ENCODE results near the gene C2orf42. TPM values are rescaled to one million over a fixed set of nuclear protein-coding genes. Genes with fewer than 3 reads are reported as not detected.
A peak's percentile ranks its signal among the peaks of the same experiment; 100 is the strongest.

C2orf42 gene
- total and polyA plus RNA-seq, 10 of the 15 experiments (the other 5 are each of a cell fraction or from before 2014, with no cell fraction given): 5.5 to 19.8 (median 11.5) TPM

- intact Hi-C loops (cut with micrococcal nuclease; ENCODE audit: unreplicated experiment) (no loop called here), in situ Hi-C loops (cut with MboI) (loop anchor here (25.0 kb wide), 1 partner anchor 1736 kb away; no protein-coding TSS in a partner anchor)
- ChIA-PET SMC1A (ENCODE audit: uncharacterized antibody, unreplicated experiment) (interaction anchor here (0.6 to 14.6 kb wide), 15 partner anchors 15 to 210 kb away, joined by 3 to 311 read pairs (median 11); partner anchors contain the start of genes C2orf42, MXD1 and PCBP1), CTCF (interaction anchor here (0.6 to 5.8 kb wide), 12 partner anchors 10 to 210 kb away, joined by 3 to 54 read pairs (median 6); no protein-coding TSS in a partner anchor), RAD21 (ENCODE audit: unreplicated experiment) (interaction anchor here (1.0 to 14.2 kb wide), 16 partner anchors 7 to 209 kb away, joined by 3 to 234 read pairs (median 27); partner anchors contain the start of genes MXD1 and PCBP1), POLR2A (interaction anchor here (0.6 to 13.9 kb wide), 8 partner anchors 9 to 37 kb away, joined by 3 to 280 read pairs (median 6); partner anchors contain the start of gene PCBP1)
- WGBS (ENCODE audit: insufficient coverage, insufficient replicate concordance, low lambda C conversion rate, missing lambda C conversion rate): 86% methylated on average over 20 of the region's 20 CpGs
- H2AFZ ChIP-seq (ENCODE audit: control insufficient read depth, low read depth, low read length): no peak overlapping the region
- no TSS peak for BruUV-seq (replicated peaks)
- H3K79me2 ChIP-seq (ENCODE audit: control insufficient read depth, insufficient read depth, low read length): peaks cover 3% of the 10 kb centered on the region; the same call in 1 of the 2 replicates
- peaks cover 79% of the 10 kb centered on the region for H3K4me1 ChIP-seq (ENCODE audit: control insufficient read depth, insufficient read depth, low read length)
- H3K4me2 ChIP-seq (ENCODE audit: control insufficient read depth, insufficient read depth): peak overlapping the region; percentile 79
- no peaks in the 10 kb centered on the region for H3K27me3 ChIP-seq (replicated peaks in 1 of 2; ENCODE audit: control insufficient read depth in 2 of 2, insufficient read depth in 2 of 2, low read length in 1 of 2)
- H3K4me3 ChIP-seq: peak overlapping the region; percentile 42; the same call in 1 of the 2 replicates
- FAIRE-seq: no peak
- no peak for DNase-seq (ENCODE audit: low read depth, low spot score)
- H3K36me3 ChIP-seq (ENCODE audit: control insufficient read depth in 2 of 2, insufficient read depth in 2 of 2, low read length in 1 of 2): no peaks in the 10 kb centered on the region
- H4K20me1 ChIP-seq (ENCODE audit: control insufficient read depth, insufficient read depth): no peaks in the 10 kb centered on the region
- no peaks in the 10 kb centered on the region for H3K9me3 ChIP-seq (replicated peaks; ENCODE audit: control insufficient read depth, insufficient read depth, low read length)
- peak overlapping the region; percentile 85 for H3K9ac ChIP-seq (ENCODE audit: control insufficient read depth, insufficient read depth, low read length)
- peak overlapping the region; percentile 95 for H3K27ac ChIP-seq (ENCODE audit: control insufficient read depth, insufficient read depth)
- ATAC-seq: no peak
- TF ChIP-seq ZNF217 (IDR thresholded peaks at IDR 0.05) (peak; percentile 47), CTCF (IDR thresholded peaks at IDR 0.05 in 2 of 3, conservative IDR thresholded peaks at IDR 0.05 in 1 of 3; ENCODE audit: control insufficient read depth in 2 of 3, extremely low read depth in 1 of 3, insufficient read depth in 1 of 3, low read depth in 3 of 3, low read length in 3 of 3) (peak in 1 of 3 experiments; percentile 3; a peak in 1 of 6 replicates), CBX3 (IDR thresholded peaks at IDR 0.05; ENCODE audit: borderline replicate concordance, low read depth) (no peak), SIX5 (IDR thresholded peaks at IDR 0.05; ENCODE audit: low read depth, low read length, severe bottlenecking) (no peak), BRCA1 (IDR thresholded peaks at IDR 0.05; ENCODE audit: low read depth, low read length) (no peak), CEBPB (IDR thresholded peaks at IDR 0.05; ENCODE audit: borderline replicate concordance in 1 of 2, low read depth in 2 of 2, low read length in 2 of 2) (no peak), YBX1 (IDR thresholded peaks at IDR 0.05) (no peak), E2F8 (IDR thresholded peaks at IDR 0.05; ENCODE audit: low read depth, partially characterized antibody) (no peak), ZBED1 (IDR thresholded peaks at IDR 0.05; ENCODE audit: borderline replicate concordance) (no peak), BACH1 (IDR thresholded peaks at IDR 0.05; ENCODE audit: borderline replicate concordance) (no peak), IKZF1 (conservative IDR thresholded peaks at IDR 0.05) (0 out of 2 replicates have a peak, but pooled peaks have one; percentile 5), NKRF (conservative IDR thresholded peaks at IDR 0.05) (0 out of 2 replicates have a peak, but pooled peaks have one; percentile 16)
- TF ChIP-seq, protein P1, sequence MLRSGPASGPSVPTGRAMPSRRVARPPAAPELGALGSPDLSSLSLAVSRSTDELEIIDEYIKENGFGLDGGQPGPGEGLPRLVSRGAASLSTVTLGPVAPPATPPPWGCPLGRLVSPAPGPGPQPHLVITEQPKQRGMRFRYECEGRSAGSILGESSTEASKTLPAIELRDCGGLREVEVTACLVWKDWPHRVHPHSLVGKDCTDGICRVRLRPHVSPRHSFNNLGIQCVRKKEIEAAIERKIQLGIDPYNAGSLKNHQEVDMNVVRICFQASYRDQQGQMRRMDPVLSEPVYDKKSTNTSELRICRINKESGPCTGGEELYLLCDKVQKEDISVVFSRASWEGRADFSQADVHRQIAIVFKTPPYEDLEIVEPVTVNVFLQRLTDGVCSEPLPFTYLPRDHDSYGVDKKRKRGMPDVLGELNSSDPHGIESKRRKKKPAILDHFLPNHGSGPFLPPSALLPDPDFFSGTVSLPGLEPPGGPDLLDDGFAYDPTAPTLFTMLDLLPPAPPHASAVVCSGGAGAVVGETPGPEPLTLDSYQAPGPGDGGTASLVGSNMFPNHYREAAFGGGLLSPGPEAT (IDR thresholded peaks at IDR 0.05; ENCODE audit: low read depth): no peak
These were observed 67.6 kb downstream of the C2orf42 start for GRCh38 chr2:70123051-70123828.
